MM.1S (cell line): Measurements from ENCODE around the gene NPC1.

ENCODE experiments used
- DNase-seq: peaks from one replicate; pipeline ENCODE4 v3.0.0-alpha.2; 2015
- H2AFZ ChIP-seq: fragments of 300-600 bp; sonication (generic); 2 replicates; pipeline ENCODE4 v1.6.0; 2016; ENCODE audit warnings: antibody characterized with exemption, low read length
- H3F3A ChIP-seq: fragments of 300-600 bp; sonication (generic); 2 replicates; pipeline ENCODE4 v1.6.1; 2016; ENCODE audit warnings: mild to moderate bottlenecking, antibody characterized with exemption, low read length, moderate library complexity, mixed read lengths; ENCODE audit not compliant: insufficient read depth
- H3K27ac ChIP-seq: fragments of 300-600 bp; sonication (generic); 2 replicates; pipeline ENCODE4 v1.5.1; 2016; ENCODE audit warnings: mild to moderate bottlenecking, low read length
- H3K27me3 ChIP-seq: fragments of 300-600 bp; sonication (generic); replicated peaks from 2 replicates; pipeline ENCODE4 v1.6.0; 2016; ENCODE audit warnings: low read length; ENCODE audit not compliant: insufficient read depth
- H3K36me3 ChIP-seq: fragments of 300-600 bp; sonication (generic); replicated peaks from 2 replicates; pipeline ENCODE4 v1.6.1; 2016; ENCODE audit warnings: mild to moderate bottlenecking, low read length, mixed read lengths; ENCODE audit not compliant: insufficient read depth
- H3K4me1 ChIP-seq: fragments of 300-600 bp; sonication (generic); 2 replicates; pipeline ENCODE4 v1.6.1; 2016; ENCODE audit warnings: low read length, mixed read lengths
- H3K4me2 ChIP-seq: fragments of 300-600 bp; sonication (generic); 2 replicates; pipeline ENCODE4 v1.6.0; 2016; ENCODE audit warnings: low read depth, low read length
- H3K4me3 ChIP-seq: fragments of 300-600 bp; sonication (generic); 2 replicates; pipeline ENCODE4 v1.5.1; 2016; ENCODE audit warnings: low read length, mixed read lengths
- H3K79me2 ChIP-seq: fragments of 300-600 bp; sonication (generic); 2 replicates; pipeline ENCODE4 v1.6.1; 2016; ENCODE audit warnings: mixed run types, low read length, mixed read lengths
- H3K9ac ChIP-seq: fragments of 300-600 bp; sonication (generic); 2 replicates; pipeline ENCODE4 v1.6.1; 2016; ENCODE audit warnings: low read length, mixed read lengths
- H3K9me2 ChIP-seq: fragments of 300-600 bp; sonication (generic); replicated peaks from 2 replicates; pipeline ENCODE4 v1.6.1; 2016; ENCODE audit warnings: mild to moderate bottlenecking, low read length, mixed read lengths; ENCODE audit not compliant: insufficient read depth
- H3K9me3 ChIP-seq: fragments of 300-600 bp; sonication (generic); replicated peaks from 2 replicates; pipeline ENCODE4 v1.6.1; 2016; ENCODE audit warnings: mild to moderate bottlenecking, low read length, mixed read lengths; ENCODE audit not compliant: insufficient read depth
- H4K20me1 ChIP-seq: fragments of 300-600 bp; sonication (generic); 2 replicates; pipeline ENCODE4 v1.6.1; 2016; ENCODE audit warnings: mild to moderate bottlenecking, low read length, moderate library complexity, mixed read lengths; ENCODE audit not compliant: insufficient read depth
- EZH2 ChIP-seq: fragments of 300-600 bp; sonication (generic); optimal IDR thresholded peaks from 2 replicates; pipeline ENCODE3; 2017; ENCODE audit warnings: low read depth, mild to moderate bottlenecking, antibody characterized with exemption, low read length, mixed read lengths
- EZH2phosphoT487 ChIP-seq: fragments of 300-600 bp; sonication (generic); IDR thresholded peaks from 2 replicates; pipeline ENCODE4 v1.6.1; 2018; ENCODE audit warnings: antibody characterized with exemption, low read length
- TF ChIP-seq, protein P1 (sequence below): fragments of 300-600 bp; sonication (generic); IDR thresholded peaks from 2 replicates; pipeline ENCODE4 v1.5.1; 2016; ENCODE audit warnings: antibody characterized with exemption, low read length, mixed read lengths

Gene NPC1

DNA sequence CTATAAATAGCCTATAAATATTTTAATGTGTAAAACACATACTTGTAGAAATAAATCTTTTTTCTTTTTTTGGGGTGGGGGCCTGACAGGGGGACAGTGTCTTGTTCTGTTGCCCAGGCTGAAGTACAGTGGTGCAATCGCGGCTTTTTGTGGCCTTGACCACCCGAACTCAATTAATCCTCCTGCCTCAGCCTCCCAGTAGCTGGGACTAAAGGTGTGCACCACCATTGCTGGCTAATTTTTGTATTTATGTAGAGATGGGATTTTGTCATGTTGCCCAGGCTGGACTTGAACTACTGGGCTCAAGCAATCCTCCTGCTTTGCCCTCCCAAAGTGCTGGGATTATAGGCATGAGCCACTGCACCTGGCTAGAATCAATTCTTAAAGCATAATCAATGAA, 37.6 kb downstream of the NPC1 start:
- no peak overlapping the region for H2AFZ ChIP-seq
- TF ChIP-seq EZH2 (no peak), EZH2phosphoT487 (no peak)
- TF ChIP-seq, protein P1, sequence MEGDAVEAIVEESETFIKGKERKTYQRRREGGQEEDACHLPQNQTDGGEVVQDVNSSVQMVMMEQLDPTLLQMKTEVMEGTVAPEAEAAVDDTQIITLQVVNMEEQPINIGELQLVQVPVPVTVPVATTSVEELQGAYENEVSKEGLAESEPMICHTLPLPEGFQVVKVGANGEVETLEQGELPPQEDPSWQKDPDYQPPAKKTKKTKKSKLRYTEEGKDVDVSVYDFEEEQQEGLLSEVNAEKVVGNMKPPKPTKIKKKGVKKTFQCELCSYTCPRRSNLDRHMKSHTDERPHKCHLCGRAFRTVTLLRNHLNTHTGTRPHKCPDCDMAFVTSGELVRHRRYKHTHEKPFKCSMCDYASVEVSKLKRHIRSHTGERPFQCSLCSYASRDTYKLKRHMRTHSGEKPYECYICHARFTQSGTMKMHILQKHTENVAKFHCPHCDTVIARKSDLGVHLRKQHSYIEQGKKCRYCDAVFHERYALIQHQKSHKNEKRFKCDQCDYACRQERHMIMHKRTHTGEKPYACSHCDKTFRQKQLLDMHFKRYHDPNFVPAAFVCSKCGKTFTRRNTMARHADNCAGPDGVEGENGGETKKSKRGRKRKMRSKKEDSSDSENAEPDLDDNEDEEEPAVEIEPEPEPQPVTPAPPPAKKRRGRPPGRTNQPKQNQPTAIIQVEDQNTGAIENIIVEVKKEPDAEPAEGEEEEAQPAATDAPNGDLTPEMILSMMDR, result no peak
- H3K9me3 ChIP-seq, result no peaks in the 10 kb centered on the region
- no peaks in the 10 kb centered on the region for H3K4me1 ChIP-seq
- no peaks in the 10 kb centered on the region for H3K79me2 ChIP-seq
- H4K20me1 ChIP-seq, result no peaks in the 10 kb centered on the region
- no peaks in the 10 kb centered on the region for H3K27me3 ChIP-seq
- H3K9ac ChIP-seq, result no peak overlapping the region
- DNase-seq, result no peak
- H3F3A ChIP-seq, result 0 out of 2 replicates have a peak, but pooled peaks cover 3% of the 10 kb centered on the region
- no peak overlapping the region for H3K4me2 ChIP-seq
- no peak overlapping the region for H3K4me3 ChIP-seq
- no peaks in the 10 kb centered on the region for H3K9me2 ChIP-seq
- H3K36me3 ChIP-seq, result no peaks in the 10 kb centered on the region; the same call in none of the 2 replicates
- H3K27ac ChIP-seq, result no peak overlapping the region

DNA sequence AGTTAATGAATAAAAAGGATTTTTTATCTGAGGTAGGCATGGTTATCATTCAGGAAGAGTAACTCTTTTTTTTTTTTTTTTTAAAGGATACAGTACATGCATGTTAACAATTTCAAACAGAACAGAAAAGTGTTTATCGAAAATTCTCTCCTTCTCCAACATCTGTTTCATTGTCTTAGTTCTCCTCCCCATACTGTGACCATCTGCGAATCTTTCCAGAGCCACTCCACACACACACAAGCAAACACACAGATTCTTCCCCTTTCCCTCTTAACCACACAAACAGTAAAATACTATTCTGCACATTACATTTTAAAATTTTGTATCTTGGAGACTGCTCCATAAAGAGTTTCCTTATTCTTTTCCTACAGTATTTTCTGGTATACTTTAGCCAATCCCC, 38.0 kb downstream of the NPC1 start:
- H2AFZ ChIP-seq, result no peak overlapping the region
- H3K4me2 ChIP-seq, result no peak overlapping the region
- H3K4me3 ChIP-seq, result no peak overlapping the region
- no peaks in the 10 kb centered on the region for H3K27me3 ChIP-seq
- H3K9me2 ChIP-seq, result no peaks in the 10 kb centered on the region
- DNase-seq, result no peak
- H3K27ac ChIP-seq, result no peak overlapping the region
- H3K9ac ChIP-seq, result no peak overlapping the region
- no peaks in the 10 kb centered on the region for H3K4me1 ChIP-seq
- H3K9me3 ChIP-seq, result no peaks in the 10 kb centered on the region
- TF ChIP-seq, protein P1, result no peak
- TF ChIP-seq EZH2, result no peak
- no peak for TF ChIP-seq EZH2phosphoT487
- H3F3A ChIP-seq, result 0 out of 2 replicates have a peak, but pooled peaks cover 3% of the 10 kb centered on the region
- no peaks in the 10 kb centered on the region for H3K79me2 ChIP-seq
- no peaks in the 10 kb centered on the region; the same call in none of the 2 replicates for H3K36me3 ChIP-seq
- no peaks in the 10 kb centered on the region for H4K20me1 ChIP-seq

DNA sequence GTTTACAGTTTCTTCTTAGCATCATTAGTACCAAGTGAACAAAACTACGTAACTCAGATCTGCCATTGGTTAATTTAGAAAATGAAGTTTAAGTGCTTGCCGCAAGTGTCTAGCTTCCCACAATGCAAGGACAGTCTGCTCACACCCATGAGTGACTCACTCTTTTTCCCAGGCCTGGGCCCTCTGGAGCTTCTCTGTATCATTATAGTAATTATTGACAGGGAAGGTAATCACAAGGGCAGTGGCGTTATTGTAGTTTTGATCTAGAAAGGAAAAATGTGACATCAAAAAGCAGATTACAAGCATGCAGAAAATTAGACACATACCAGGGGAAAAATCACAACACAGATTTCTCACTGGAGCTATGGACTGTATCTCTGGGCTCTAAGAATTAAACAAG, 38.5 kb downstream of the NPC1 start:
- H3K9ac ChIP-seq, result no peak overlapping the region
- TF ChIP-seq, protein P1, result no peak
- no peak for TF ChIP-seq EZH2
- TF ChIP-seq EZH2phosphoT487, result no peak
- H3K4me3 ChIP-seq, result no peak overlapping the region
- peaks cover 3% of the 10 kb centered on the region; the same call in 1 of the 2 replicates for H3F3A ChIP-seq
- H4K20me1 ChIP-seq, result no peaks in the 10 kb centered on the region
- H2AFZ ChIP-seq, result no peak overlapping the region
- no peaks in the 10 kb centered on the region for H3K9me3 ChIP-seq
- DNase-seq, result no peak
- H3K27me3 ChIP-seq, result no peaks in the 10 kb centered on the region
- H3K79me2 ChIP-seq, result no peaks in the 10 kb centered on the region
- no peak overlapping the region for H3K4me2 ChIP-seq
- no peak overlapping the region for H3K27ac ChIP-seq
- H3K36me3 ChIP-seq, result no peaks in the 10 kb centered on the region; the same call in none of the 2 replicates
- peaks cover under 1% of the 10 kb centered on the region for H3K4me1 ChIP-seq
- H3K9me2 ChIP-seq, result no peaks in the 10 kb centered on the region
